ENCODE results near the gene ARSI.

DNA sequence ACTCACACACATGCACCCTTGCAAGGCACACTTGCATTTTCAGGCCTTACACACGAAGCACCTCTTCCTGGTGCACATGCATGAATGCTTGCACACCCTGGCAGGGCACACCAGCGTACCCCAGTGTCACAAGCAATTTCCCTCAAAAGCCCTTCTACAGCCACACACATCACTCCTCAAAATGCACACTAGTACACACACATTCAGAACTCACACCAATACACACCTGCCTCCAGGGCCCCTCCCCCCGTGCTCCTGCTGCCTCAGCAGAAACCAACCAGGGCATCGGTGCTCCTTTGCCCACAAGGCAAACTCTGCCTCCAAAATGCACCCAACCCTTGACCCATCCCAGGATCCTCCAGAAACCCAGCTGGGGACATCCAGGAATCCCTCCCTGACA is 14.3 kb downstream of the ARSI start:
- no peak for TF ChIP-seq EZH2phosphoT487 (IDR thresholded peaks at IDR 0.05; ENCODE audit: borderline replicate concordance, low read depth, low read length)
- TF ChIP-seq, protein P1, sequence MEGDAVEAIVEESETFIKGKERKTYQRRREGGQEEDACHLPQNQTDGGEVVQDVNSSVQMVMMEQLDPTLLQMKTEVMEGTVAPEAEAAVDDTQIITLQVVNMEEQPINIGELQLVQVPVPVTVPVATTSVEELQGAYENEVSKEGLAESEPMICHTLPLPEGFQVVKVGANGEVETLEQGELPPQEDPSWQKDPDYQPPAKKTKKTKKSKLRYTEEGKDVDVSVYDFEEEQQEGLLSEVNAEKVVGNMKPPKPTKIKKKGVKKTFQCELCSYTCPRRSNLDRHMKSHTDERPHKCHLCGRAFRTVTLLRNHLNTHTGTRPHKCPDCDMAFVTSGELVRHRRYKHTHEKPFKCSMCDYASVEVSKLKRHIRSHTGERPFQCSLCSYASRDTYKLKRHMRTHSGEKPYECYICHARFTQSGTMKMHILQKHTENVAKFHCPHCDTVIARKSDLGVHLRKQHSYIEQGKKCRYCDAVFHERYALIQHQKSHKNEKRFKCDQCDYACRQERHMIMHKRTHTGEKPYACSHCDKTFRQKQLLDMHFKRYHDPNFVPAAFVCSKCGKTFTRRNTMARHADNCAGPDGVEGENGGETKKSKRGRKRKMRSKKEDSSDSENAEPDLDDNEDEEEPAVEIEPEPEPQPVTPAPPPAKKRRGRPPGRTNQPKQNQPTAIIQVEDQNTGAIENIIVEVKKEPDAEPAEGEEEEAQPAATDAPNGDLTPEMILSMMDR (conservative IDR thresholded peaks at IDR 0.05; ENCODE audit: low read length) = no peak

All from OCI-LY7 (cell line).